ENCODE results near the gene GABRA5. TPM values are rescaled to one million over a fixed set of nuclear protein-coding genes. Genes with fewer than 3 reads are reported as not detected.

Gene GABRA5
- total and polyA plus RNA-seq, 10 of the 15 experiments (the other 5 are each of a cell fraction or from before 2014, with no cell fraction given): 0.10 TPM; not detected in 9

DNA sequence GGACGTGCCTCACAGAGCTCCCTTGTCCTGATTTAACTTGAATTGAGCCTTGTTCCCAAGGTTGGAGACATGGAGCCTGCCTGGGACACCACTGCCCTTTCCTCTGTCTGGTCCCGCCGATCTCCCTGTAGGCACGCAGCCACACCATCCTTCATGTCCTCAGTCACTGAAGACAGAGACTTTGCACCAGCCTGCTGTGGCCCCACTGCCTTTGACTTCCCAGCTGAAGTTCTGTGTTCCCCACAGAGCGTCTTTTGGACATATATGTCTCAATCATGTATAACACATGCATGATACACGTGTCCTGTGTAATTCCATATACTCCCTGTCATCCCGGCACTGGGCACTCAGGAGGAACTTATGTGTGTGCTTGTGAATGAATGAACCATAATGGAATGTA is 23.6 kb downstream of the GABRA5 start:
- in situ Hi-C loops (cut with MboI): loop anchor here (5.0 kb wide), 1 partner anchor 1232 kb away; no protein-coding TSS in a partner anchor
- intact Hi-C loops (cut with micrococcal nuclease; ENCODE audit: unreplicated experiment): loop anchor here (5.0 kb wide), 1 partner anchor 127 kb away; no protein-coding TSS in a partner anchor
- 52% methylated on average over 6 of the region's 7 CpGs for WGBS (ENCODE audit: insufficient coverage, insufficient replicate concordance, low lambda C conversion rate, missing lambda C conversion rate)
- ChIA-PET POLR2A (no interaction called here), SMC1A (ENCODE audit: uncharacterized antibody, unreplicated experiment) (interaction anchor here (0.6 kb wide), 1 partner anchor 1275 kb away, joined by 4 read pairs; no protein-coding TSS in a partner anchor), RAD21 (ENCODE audit: unreplicated experiment) (interaction anchor here (1.0 kb wide), 1 partner anchor 1236 kb away, joined by 5 read pairs; no protein-coding TSS in a partner anchor), CTCF (interaction anchor here (0.6 to 1.5 kb wide), 6 partner anchors 10 to 1235 kb away, joined by 3 to 6 read pairs (median 4); no protein-coding TSS in a partner anchor)
- FAIRE-seq (no peak), ATAC-seq (no peak), DNase-seq (ENCODE audit: low read depth, low spot score) (no peak)
- H3K36me3 ChIP-seq (ENCODE audit: control insufficient read depth in 2 of 2, insufficient read depth in 2 of 2, low read length in 1 of 2): no peaks in the 10 kb centered on the region
- no peaks in the 10 kb centered on the region for H4K20me1 ChIP-seq (ENCODE audit: control insufficient read depth, insufficient read depth)
- no peak overlapping the region for H2AFZ ChIP-seq (ENCODE audit: control insufficient read depth, low read depth, low read length)
- no peak overlapping the region for H3K4me2 ChIP-seq (ENCODE audit: control insufficient read depth, insufficient read depth)
- H3K9ac ChIP-seq (ENCODE audit: control insufficient read depth, insufficient read depth, low read length): no peak overlapping the region
- no peaks in the 10 kb centered on the region for H3K79me2 ChIP-seq (ENCODE audit: control insufficient read depth, insufficient read depth, low read length)
- no TSS peak for BruUV-seq (replicated peaks)
- no peak for TF ChIP-seq NRF1 (conservative IDR thresholded peaks at IDR 0.05; ENCODE audit: low read depth, low read length)
- TF ChIP-seq CEBPB (IDR thresholded peaks at IDR 0.05; ENCODE audit: borderline replicate concordance in 1 of 2, low read depth in 2 of 2, low read length in 2 of 2): no peak
- no peak for TF ChIP-seq HCFC1 (IDR thresholded peaks at IDR 0.05; ENCODE audit: low read length)
- no peak for TF ChIP-seq RFX5 (IDR thresholded peaks at IDR 0.05; ENCODE audit: low read depth, low read length)
- TF ChIP-seq HDGF (IDR thresholded peaks at IDR 0.05): no peak
- TF ChIP-seq POLR2AphosphoS5 (IDR thresholded peaks at IDR 0.05; ENCODE audit: low read length): no peak
- TF ChIP-seq GATAD2B (conservative IDR thresholded peaks at IDR 0.05; ENCODE audit: low read depth): no peak
- no peak for TF ChIP-seq SMC3 (IDR thresholded peaks at IDR 0.05; ENCODE audit: borderline replicate concordance, low read length)
- no peak for TF ChIP-seq MEF2A (IDR thresholded peaks at IDR 0.05; ENCODE audit: insufficient read depth, low read depth, low read length)
- no peak for TF ChIP-seq TBL1XR1 (IDR thresholded peaks at IDR 0.05; ENCODE audit: low read depth, low read length)
- no peak for TF ChIP-seq ZNF217 (IDR thresholded peaks at IDR 0.05)
- TF ChIP-seq EZH2 (IDR thresholded peaks at IDR 0.05; ENCODE audit: borderline replicate concordance, control insufficient read depth, low read depth, low read length): no peak
- TF ChIP-seq POU2F2 (IDR thresholded peaks at IDR 0.05; ENCODE audit: borderline replicate concordance, low read depth, low read length): no peak
- TF ChIP-seq, protein P1, sequence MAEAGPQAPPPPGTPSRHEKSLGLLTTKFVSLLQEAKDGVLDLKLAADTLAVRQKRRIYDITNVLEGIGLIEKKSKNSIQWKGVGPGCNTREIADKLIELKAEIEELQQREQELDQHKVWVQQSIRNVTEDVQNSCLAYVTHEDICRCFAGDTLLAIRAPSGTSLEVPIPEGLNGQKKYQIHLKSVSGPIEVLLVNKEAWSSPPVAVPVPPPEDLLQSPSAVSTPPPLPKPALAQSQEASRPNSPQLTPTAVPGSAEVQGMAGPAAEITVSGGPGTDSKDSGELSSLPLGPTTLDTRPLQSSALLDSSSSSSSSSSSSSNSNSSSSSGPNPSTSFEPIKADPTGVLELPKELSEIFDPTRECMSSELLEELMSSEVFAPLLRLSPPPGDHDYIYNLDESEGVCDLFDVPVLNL (IDR thresholded peaks at IDR 0.05; ENCODE audit: low read depth, low read length): no peak
- no peaks in the 10 kb centered on the region for H3K27me3 ChIP-seq (replicated peaks in 1 of 2; ENCODE audit: control insufficient read depth in 2 of 2, insufficient read depth in 2 of 2, low read length in 1 of 2)
- no peak overlapping the region for H3K4me3 ChIP-seq
- H3K4me1 ChIP-seq (ENCODE audit: control insufficient read depth, insufficient read depth, low read length): no peaks in the 10 kb centered on the region
- no peaks in the 10 kb centered on the region; the same call in 2 of the 3 replicates for H3K9me3 ChIP-seq (replicated peaks; ENCODE audit: control insufficient read depth, insufficient read depth, low read length)
- H3K27ac ChIP-seq (ENCODE audit: control insufficient read depth, insufficient read depth): no peak overlapping the region

Measured in GM12878 (cell line).